ENCODE measurements around the gene CAPN15. TPM values are rescaled to one million over a fixed set of nuclear protein-coding genes. Genes with fewer than 3 reads are reported as not detected.

Gene CAPN15
- total RNA-seq, 1 donor from 2014 or later, result 57.4 TPM

GRCh38 chr16:592518-593306, 65.2 kb downstream of the CAPN15 start:
- H3K4me1 Mint-ChIP-seq (ENCODE audit: low read depth), result peaks cover 20% of the 10 kb centered on the region
- no peaks in the 10 kb centered on the region for H3K9me3 Mint-ChIP-seq (ENCODE audit: low read depth)
- H3K36me3 Mint-ChIP-seq (ENCODE audit: insufficient read depth), result peaks cover 7% of the 10 kb centered on the region
- no peak overlapping the region for H3K27ac Mint-ChIP-seq
- no peak for DNase-seq (ENCODE audit: low spot score, unreplicated experiment)
- no peaks in the 10 kb centered on the region for H3K27me3 Mint-ChIP-seq
- no peak for TF ChIP-seq CTCF (IDR thresholded peaks at IDR 0.05; ENCODE audit: unreplicated experiment)
- no peak overlapping the region for H3K4me3 Mint-ChIP-seq (ENCODE audit: low read depth)

- peak overlapping the region; percentile 40 for H3K4me3 Mint-ChIP-seq (ENCODE audit: low read depth)
- TF ChIP-seq CTCF (IDR thresholded peaks at IDR 0.05; ENCODE audit: unreplicated experiment), result no peak
- H3K27ac Mint-ChIP-seq, result peak overlapping the region; percentile 89
- peaks cover 7% of the 10 kb centered on the region for H3K36me3 Mint-ChIP-seq (ENCODE audit: insufficient read depth)
- no peaks in the 10 kb centered on the region for H3K9me3 Mint-ChIP-seq (ENCODE audit: low read depth)
- DNase-seq (ENCODE audit: low spot score, unreplicated experiment), result no peak
- no peaks in the 10 kb centered on the region for H3K27me3 Mint-ChIP-seq
- H3K4me1 Mint-ChIP-seq (ENCODE audit: low read depth), result peaks cover 19% of the 10 kb centered on the region
Measured at GRCh38 chr16:593406-593805, 65.9 kb downstream of the CAPN15 start.

- Mint-ChIP-seq H3K36me3 (ENCODE audit: insufficient read depth) (peaks cover 7% of the 10 kb centered on the region), H3K27me3 (no peaks in the 10 kb centered on the region), H3K4me3 (ENCODE audit: low read depth) (peak overlapping the region; percentile 40), H3K4me1 (ENCODE audit: low read depth) (peaks cover 18% of the 10 kb centered on the region), H3K9me3 (ENCODE audit: low read depth) (no peaks in the 10 kb centered on the region), H3K27ac (peak overlapping the region; percentile 89)
- TF ChIP-seq CTCF (IDR thresholded peaks at IDR 0.05; ENCODE audit: unreplicated experiment), result no peak
- no peak for DNase-seq (ENCODE audit: low spot score, unreplicated experiment)
Measured at GRCh38 chr16:593807-594206, 66.3 kb downstream of the CAPN15 start.

- TF ChIP-seq CTCF (IDR thresholded peaks at IDR 0.05; ENCODE audit: unreplicated experiment), result no peak
- Mint-ChIP-seq H3K36me3 (ENCODE audit: insufficient read depth) (peaks cover 9% of the 10 kb centered on the region), H3K27me3 (no peaks in the 10 kb centered on the region), H3K4me3 (ENCODE audit: low read depth) (no peak overlapping the region), H3K9me3 (ENCODE audit: low read depth) (no peaks in the 10 kb centered on the region), H3K27ac (no peak overlapping the region), H3K4me1 (ENCODE audit: low read depth) (peaks cover 18% of the 10 kb centered on the region)
- DNase-seq (ENCODE audit: low spot score, unreplicated experiment), result no peak
Measured at GRCh38 chr16:595094-595528, 67.6 kb downstream of the CAPN15 start.

- no peak for DNase-seq (ENCODE audit: low spot score, unreplicated experiment)
- H3K4me1 Mint-ChIP-seq (ENCODE audit: low read depth), result peaks cover 11% of the 10 kb centered on the region
- H3K9me3 Mint-ChIP-seq (ENCODE audit: low read depth), result no peaks in the 10 kb centered on the region
- H3K4me3 Mint-ChIP-seq (ENCODE audit: low read depth), result no peak overlapping the region
- H3K36me3 Mint-ChIP-seq (ENCODE audit: insufficient read depth), result peaks cover 9% of the 10 kb centered on the region
- no peak overlapping the region for H3K27ac Mint-ChIP-seq
- H3K27me3 Mint-ChIP-seq, result no peaks in the 10 kb centered on the region
- no peak for TF ChIP-seq CTCF (IDR thresholded peaks at IDR 0.05; ENCODE audit: unreplicated experiment)
Measured at GRCh38 chr16:595942-596735, 68.6 kb downstream of the CAPN15 start.

Data from progenitor cell of endocrine pancreas (in vitro differentiated cells).